Neural crest cell (in vitro differentiated cells): ENCODE results near the gene DYSF. TPM values are rescaled to one million over a fixed set of nuclear protein-coding genes. Genes with fewer than 3 reads are reported as not detected.

Source experiments
- DNase-seq: peaks from one replicate; pipeline ENCODE4 v3.0.0; 2021; ENCODE audit warnings: low read depth, mixed read lengths, low spot score
- H3K27ac Mint-ChIP-seq: one replicate; pipeline ENCODE4 v1.8.0; 2021; ENCODE audit warnings: mild to moderate bottlenecking, mixed read lengths; ENCODE audit not compliant: unreplicated experiment
- H3K27me3 Mint-ChIP-seq: 2 replicates; pipeline ENCODE4 v1.8.0; 2021; ENCODE audit warnings: low read depth, mild to moderate bottlenecking, mixed read lengths
- H3K36me3 Mint-ChIP-seq: 2 replicates; pipeline ENCODE4 v1.8.0; 2021; ENCODE audit warnings: low read depth, mild to moderate bottlenecking, mixed read lengths
- H3K4me1 Mint-ChIP-seq: 2 replicates; pipeline ENCODE4 v1.8.0; 2021; ENCODE audit warnings: mixed read lengths
- H3K4me3 Mint-ChIP-seq: one replicate; pipeline ENCODE4 v1.8.0; 2021; ENCODE audit warnings: mild to moderate bottlenecking, mixed read lengths
- H3K9me3 Mint-ChIP-seq: 2 replicates; pipeline ENCODE4 v1.8.0; 2021; ENCODE audit warnings: mixed read lengths
- CTCF ChIP-seq: fragments of 200-600 bp; sonication (generic); conservative IDR thresholded peaks from 2 replicates; pipeline ENCODE4 v1.5.0; 2021; ENCODE audit warnings: antibody characterized with exemption, mild to moderate bottlenecking
- total RNA-seq: library from RNA; stranded (reverse); gene quantifications from 2 replicates; pipeline ENCODE4 v1.2.1, GENCODE V29; 2021

Gene DYSF
- total RNA-seq, 1 donor from 2014 or later: 2.2 TPM

- DNase-seq: no peak
- H3K9me3 Mint-ChIP-seq: no peaks in the 10 kb centered on the region
- no peaks in the 10 kb centered on the region for H3K27me3 Mint-ChIP-seq
- no peak overlapping the region for H3K27ac Mint-ChIP-seq
- peaks cover 20% of the 10 kb centered on the region for H3K4me1 Mint-ChIP-seq
- no peak overlapping the region for H3K4me3 Mint-ChIP-seq
- no peak for TF ChIP-seq CTCF
- H3K36me3 Mint-ChIP-seq: peaks cover 13% of the 10 kb centered on the region
Observed at GRCh38 chr2:71419145-71419544, 34.2 kb upstream of the DYSF start.

- no peak for DNase-seq
- peaks cover 20% of the 10 kb centered on the region for H3K4me1 Mint-ChIP-seq
- TF ChIP-seq CTCF: no peak
- H3K27ac Mint-ChIP-seq: no peak overlapping the region
- H3K36me3 Mint-ChIP-seq: peaks cover 13% of the 10 kb centered on the region
- H3K4me3 Mint-ChIP-seq: no peak overlapping the region
- H3K9me3 Mint-ChIP-seq: no peaks in the 10 kb centered on the region
- no peaks in the 10 kb centered on the region for H3K27me3 Mint-ChIP-seq
Observed at GRCh38 chr2:71419976-71420375, 33.4 kb upstream of the DYSF start.

GRCh38 chr2:71422786-71423185 is 30.6 kb upstream of the DYSF start:
- no peak for DNase-seq
- no peak for TF ChIP-seq CTCF
- Mint-ChIP-seq H3K4me1 (peaks cover 14% of the 10 kb centered on the region), H3K4me3 (no peak overlapping the region), H3K27ac (peak overlapping the region; percentile 54), H3K27me3 (no peaks in the 10 kb centered on the region), H3K36me3 (peaks cover 21% of the 10 kb centered on the region), H3K9me3 (no peaks in the 10 kb centered on the region)

GRCh38 chr2:71423817-71424420 is 29.4 kb upstream of the DYSF start:
- no peak overlapping the region for H3K4me3 Mint-ChIP-seq
- H3K9me3 Mint-ChIP-seq: no peaks in the 10 kb centered on the region
- H3K4me1 Mint-ChIP-seq: peaks cover 14% of the 10 kb centered on the region
- TF ChIP-seq CTCF: no peak
- H3K27ac Mint-ChIP-seq: no peak overlapping the region
- no peak for DNase-seq
- peaks cover 28% of the 10 kb centered on the region for H3K36me3 Mint-ChIP-seq
- no peaks in the 10 kb centered on the region for H3K27me3 Mint-ChIP-seq

GRCh38 chr2:71426721-71427120 is 26.6 kb upstream of the DYSF start:
- no peak overlapping the region for H3K4me3 Mint-ChIP-seq
- TF ChIP-seq CTCF: no peak
- H3K27me3 Mint-ChIP-seq: no peaks in the 10 kb centered on the region
- H3K27ac Mint-ChIP-seq: no peak overlapping the region
- H3K36me3 Mint-ChIP-seq: peaks cover 32% of the 10 kb centered on the region
- no peak for DNase-seq
- peaks cover 14% of the 10 kb centered on the region for H3K4me1 Mint-ChIP-seq
- no peaks in the 10 kb centered on the region for H3K9me3 Mint-ChIP-seq
